Hepatocyte (in vitro differentiated cells): ENCODE data around the gene P4HTM. TPM values are rescaled to one million over a fixed set of nuclear protein-coding genes. Genes with fewer than 3 reads are reported as not detected.

Source experiments
- DNase-seq: peaks from one replicate; pipeline ENCODE4 v3.0.0-alpha.2; 2016; ENCODE audit warnings: low spot score
- H2AFZ ChIP-seq: fragments of 200-600 bp; sonication (generic); 2 replicates; pipeline ENCODE4 v1.6.0; 2016; ENCODE audit warnings: antibody characterized with exemption, mild to moderate bottlenecking
- H3K27ac ChIP-seq: fragments of 200-600 bp; sonication (generic); 2 replicates; pipeline ENCODE4 v1.5.1; 2016; ENCODE audit warnings: mild to moderate bottlenecking
- H3K27me3 ChIP-seq: fragments of 200-600 bp; sonication (generic); 2 replicates; pipeline ENCODE4 v1.6.1; 2016
- H3K36me3 ChIP-seq: fragments of 200-600 bp; sonication (generic); replicated peaks from 2 replicates; pipeline ENCODE4 v1.5.1; 2016; ENCODE audit warnings: low read depth; ENCODE audit not compliant: insufficient read depth
- H3K4me1 ChIP-seq: fragments of 200-600 bp; sonication (generic); 2 replicates; pipeline ENCODE4 v1.5.1; 2016; ENCODE audit warnings: mild to moderate bottlenecking, moderate library complexity; ENCODE audit not compliant: insufficient read depth
- H3K4me2 ChIP-seq: fragments of 200-600 bp; sonication (generic); 2 replicates; pipeline ENCODE4 v1.6.0; 2016
- H3K4me3 ChIP-seq: fragments of 200-600 bp; sonication (generic); 2 replicates; pipeline ENCODE4 v1.5.1; 2016; ENCODE audit warnings: mild to moderate bottlenecking
- H3K79me2 ChIP-seq: fragments of 200-600 bp; sonication (generic); 2 replicates; pipeline ENCODE4 v1.6.0; 2017; ENCODE audit warnings: mild to moderate bottlenecking
- H3K9me2 ChIP-seq: fragments of 200-600 bp; sonication (generic); replicated peaks from 2 replicates; pipeline ENCODE4 v1.6.0; 2017; ENCODE audit warnings: mild to moderate bottlenecking; ENCODE audit not compliant: insufficient read depth
- H3K9me3 ChIP-seq: fragments of 200-600 bp; sonication (generic); 2 replicates; pipeline ENCODE4 v1.5.1; 2016; ENCODE audit warnings: low read depth, mild to moderate bottlenecking
- H4K20me1 ChIP-seq: fragments of 200-600 bp; sonication (generic); 2 replicates; pipeline ENCODE4 v1.6.0; 2016; ENCODE audit warnings: mild to moderate bottlenecking; ENCODE audit not compliant: insufficient read depth, poor library complexity, severe bottlenecking
- CTCF ChIP-seq: fragments of 200-600 bp; sonication (generic); IDR thresholded peaks from 2 replicates; pipeline ENCODE4 v1.5.1; 2016; ENCODE audit warnings: antibody characterized with exemption, mild to moderate bottlenecking; ENCODE audit not compliant: poor library complexity
- EZH2 ChIP-seq: fragments of 200-600 bp; sonication (generic); IDR thresholded peaks from 2 replicates; pipeline ENCODE4 v1.6.1; 2016; ENCODE audit warnings: antibody characterized with exemption, mild to moderate bottlenecking, borderline replicate concordance
- EZH2phosphoT487 ChIP-seq: fragments of 200-600 bp; sonication (generic); IDR thresholded peaks from one replicate; pipeline ENCODE4 v1.6.1; 2018; ENCODE audit warnings: antibody characterized with exemption, mild to moderate bottlenecking, low read depth, moderate library complexity; ENCODE audit not compliant: unreplicated experiment, severe bottlenecking
- WGBS: methylation state at CpG from one replicate; pipeline ENCODE4 v1.1.6; 2016; ENCODE audit warnings: low lambda C conversion rate; ENCODE audit errors: missing lambda C conversion rate; 5-methylcytosine and 5-hydroxymethylcytosine counted together
- polyA plus RNA-seq: library from polyadenylated mRNA; unstranded; fragments of >200 nt; fragmentation: Nextera tagmentation; extraction: Ambion mirVana; gene quantifications from 2 replicates; pipeline ENCODE4 v1.2.1, GENCODE V29; 2016
- total RNA-seq: library from RNA; depleted of rRNA; stranded (reverse); fragments of >200 nt; gene quantifications from 2 replicates; pipeline ENCODE4 v1.2.3, GENCODE V29; 2014

Gene P4HTM, protein sequence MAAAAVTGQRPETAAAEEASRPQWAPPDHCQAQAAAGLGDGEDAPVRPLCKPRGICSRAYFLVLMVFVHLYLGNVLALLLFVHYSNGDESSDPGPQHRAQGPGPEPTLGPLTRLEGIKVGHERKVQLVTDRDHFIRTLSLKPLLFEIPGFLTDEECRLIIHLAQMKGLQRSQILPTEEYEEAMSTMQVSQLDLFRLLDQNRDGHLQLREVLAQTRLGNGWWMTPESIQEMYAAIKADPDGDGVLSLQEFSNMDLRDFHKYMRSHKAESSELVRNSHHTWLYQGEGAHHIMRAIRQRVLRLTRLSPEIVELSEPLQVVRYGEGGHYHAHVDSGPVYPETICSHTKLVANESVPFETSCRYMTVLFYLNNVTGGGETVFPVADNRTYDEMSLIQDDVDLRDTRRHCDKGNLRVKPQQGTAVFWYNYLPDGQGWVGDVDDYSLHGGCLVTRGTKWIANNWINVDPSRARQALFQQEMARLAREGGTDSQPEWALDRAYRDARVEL
- 39.4 and 42.5 TPM in 2 replicates for total RNA-seq
- 84.0 and 85.3 TPM in 2 replicates for polyA plus RNA-seq

GRCh38 chr3:48989796-48990635, at the start of gene P4HTM:
Gene P4HTM, plus strand, starts transcription at chr3:48990241. Its CDS starts 16 bp downstream, at chr3:48990257.
- Histone ChIP-seq H4K20me1 (no peaks in the 10 kb centered on the region), H3K27me3 (no peaks in the 10 kb centered on the region), H3K9me3 (no peaks in the 10 kb centered on the region), H3K36me3 (no peaks in the 10 kb centered on the region), H3K9me2 (no peaks in the 10 kb centered on the region), H3K4me1 (peaks cover 14% of the 10 kb centered on the region), H3K4me2 (peak within 1 kb of the TSS; percentile 99), H3K79me2 (peaks cover 48% of the 10 kb centered on the region), H2AFZ (peak within 1 kb of the TSS; percentile 97), H3K4me3 (peak within 1 kb of the TSS; percentile 97), H3K27ac (peak within 1 kb of the TSS; percentile 98)
- peak; percentile 94 for DNase-seq
- 1% methylated on average over 60 of the region's 91 CpGs for WGBS
- TF ChIP-seq EZH2phosphoT487 (no peak), CTCF (peak; percentile 37), EZH2 (no peak)

- TF ChIP-seq EZH2phosphoT487 (no peak), EZH2 (no peak), CTCF (no peak)
- no peaks in the 10 kb centered on the region for H3K9me2 ChIP-seq
- DNase-seq = no peak
- H4K20me1 ChIP-seq = peaks cover 3% of the 10 kb centered on the region
- H3K36me3 ChIP-seq = no peaks in the 10 kb centered on the region
- no peak overlapping the region for H2AFZ ChIP-seq
- no peak overlapping the region for H3K4me3 ChIP-seq
- H3K27ac ChIP-seq = no peak overlapping the region
- no peak overlapping the region for H3K4me2 ChIP-seq
- H3K9me3 ChIP-seq = no peaks in the 10 kb centered on the region
- H3K27me3 ChIP-seq = no peaks in the 10 kb centered on the region
- H3K79me2 ChIP-seq = peaks cover 54% of the 10 kb centered on the region
- H3K4me1 ChIP-seq = no peaks in the 10 kb centered on the region
- WGBS = 98% methylated on average over 2 of the region's 2 CpGs
Observed at GRCh38 chr3:48945432-48945831, 44.6 kb upstream of the P4HTM start.

DNA sequence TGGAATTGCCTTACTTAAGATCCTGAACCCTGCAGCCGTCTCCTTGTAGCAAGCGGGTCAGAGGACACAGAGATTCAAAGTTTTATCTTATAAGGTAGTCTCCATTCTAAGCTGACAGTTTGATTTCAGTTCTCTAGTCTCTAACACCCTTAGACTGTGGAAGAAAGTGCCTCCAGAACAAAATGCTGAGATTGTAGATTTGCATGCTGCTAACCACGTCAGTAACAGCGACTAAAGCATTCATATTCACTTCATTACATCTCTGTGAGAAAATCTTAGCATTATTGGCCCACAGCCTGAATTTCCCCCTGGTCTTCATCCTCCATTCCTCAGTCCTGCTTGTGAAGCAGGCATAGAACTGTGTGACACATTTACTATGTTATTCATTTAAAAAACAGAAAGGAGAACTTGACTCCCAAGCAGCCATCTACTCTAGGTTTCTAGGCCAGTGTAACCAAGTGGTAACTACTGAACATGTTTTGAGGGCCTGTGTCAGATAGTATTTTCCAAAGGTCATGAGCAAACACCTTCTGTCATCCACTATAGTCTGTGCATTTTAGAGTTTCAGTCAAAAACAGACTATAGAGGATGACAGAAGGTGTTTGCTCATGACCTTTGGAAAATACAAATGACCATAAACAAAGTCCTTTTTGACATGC, 44.0 kb upstream of the P4HTM start:
- Histone ChIP-seq H3K27me3 (no peaks in the 10 kb centered on the region), H2AFZ (no peak overlapping the region), H3K9me3 (no peaks in the 10 kb centered on the region), H3K36me3 (no peaks in the 10 kb centered on the region), H3K9me2 (no peaks in the 10 kb centered on the region), H3K4me1 (no peaks in the 10 kb centered on the region), H3K4me2 (no peak overlapping the region), H3K27ac (no peak overlapping the region), H3K79me2 (peaks cover 60% of the 10 kb centered on the region), H4K20me1 (peaks cover 3% of the 10 kb centered on the region), H3K4me3 (no peak overlapping the region)
- TF ChIP-seq EZH2 (no peak), EZH2phosphoT487 (no peak), CTCF (no peak)
- WGBS = 91% methylated on average over 4 of the region's 4 CpGs
- no peak for DNase-seq
